ENCODE results near the gene FAM107A.

DNA sequence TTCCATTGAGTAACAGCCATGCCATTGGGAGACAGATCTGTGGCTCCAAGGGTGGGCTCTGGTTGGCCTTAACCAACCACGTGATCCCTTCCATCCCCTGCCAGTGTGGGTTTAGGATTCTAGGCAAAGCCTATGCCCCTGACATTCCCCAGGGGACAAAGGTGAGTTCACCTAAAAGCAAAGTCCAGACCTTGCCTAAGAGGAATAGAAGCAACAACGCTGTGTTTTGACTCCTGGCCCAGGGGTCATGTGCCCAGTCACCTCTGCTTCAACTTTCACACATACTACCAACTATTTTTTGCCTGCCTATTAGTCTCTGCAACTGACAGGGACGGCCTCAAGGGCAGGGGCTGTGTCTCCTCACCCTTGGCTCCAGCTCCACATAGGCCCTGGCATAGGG is 47.4 kb upstream of the FAM107A start:
- TF ChIP-seq, protein P1, sequence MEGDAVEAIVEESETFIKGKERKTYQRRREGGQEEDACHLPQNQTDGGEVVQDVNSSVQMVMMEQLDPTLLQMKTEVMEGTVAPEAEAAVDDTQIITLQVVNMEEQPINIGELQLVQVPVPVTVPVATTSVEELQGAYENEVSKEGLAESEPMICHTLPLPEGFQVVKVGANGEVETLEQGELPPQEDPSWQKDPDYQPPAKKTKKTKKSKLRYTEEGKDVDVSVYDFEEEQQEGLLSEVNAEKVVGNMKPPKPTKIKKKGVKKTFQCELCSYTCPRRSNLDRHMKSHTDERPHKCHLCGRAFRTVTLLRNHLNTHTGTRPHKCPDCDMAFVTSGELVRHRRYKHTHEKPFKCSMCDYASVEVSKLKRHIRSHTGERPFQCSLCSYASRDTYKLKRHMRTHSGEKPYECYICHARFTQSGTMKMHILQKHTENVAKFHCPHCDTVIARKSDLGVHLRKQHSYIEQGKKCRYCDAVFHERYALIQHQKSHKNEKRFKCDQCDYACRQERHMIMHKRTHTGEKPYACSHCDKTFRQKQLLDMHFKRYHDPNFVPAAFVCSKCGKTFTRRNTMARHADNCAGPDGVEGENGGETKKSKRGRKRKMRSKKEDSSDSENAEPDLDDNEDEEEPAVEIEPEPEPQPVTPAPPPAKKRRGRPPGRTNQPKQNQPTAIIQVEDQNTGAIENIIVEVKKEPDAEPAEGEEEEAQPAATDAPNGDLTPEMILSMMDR (optimal IDR thresholded peaks at IDR 0.05 in 1 of 3, IDR thresholded peaks at IDR 0.05 in 1 of 3, conservative IDR thresholded peaks at IDR 0.05 in 1 of 3; ENCODE audit: extremely low read depth in 1 of 3, insufficient read depth in 2 of 3, low read length in 3 of 3): no peak
- TF ChIP-seq EZH2 (IDR thresholded peaks at IDR 0.05; ENCODE audit: low read length): no peak
